ENCODE data around the gene TYMS. TPM values are rescaled to one million over a fixed set of nuclear protein-coding genes. Genes with fewer than 3 reads are reported as not detected.

TYMS gene
- 61.7 TPM for total RNA-seq (ENCODE audit: unreplicated experiment)
- long read RNA-seq, transcript TYMS-203 (7 exons, 1,662 nt), result major isoform, 57 of 59 reads
- long read RNA-seq, partial matches to known transcripts, result 2 of 59 reads
- long read RNA-seq, other reads (novel, unspliced or antisense), result 0 of 59 reads

DNA sequence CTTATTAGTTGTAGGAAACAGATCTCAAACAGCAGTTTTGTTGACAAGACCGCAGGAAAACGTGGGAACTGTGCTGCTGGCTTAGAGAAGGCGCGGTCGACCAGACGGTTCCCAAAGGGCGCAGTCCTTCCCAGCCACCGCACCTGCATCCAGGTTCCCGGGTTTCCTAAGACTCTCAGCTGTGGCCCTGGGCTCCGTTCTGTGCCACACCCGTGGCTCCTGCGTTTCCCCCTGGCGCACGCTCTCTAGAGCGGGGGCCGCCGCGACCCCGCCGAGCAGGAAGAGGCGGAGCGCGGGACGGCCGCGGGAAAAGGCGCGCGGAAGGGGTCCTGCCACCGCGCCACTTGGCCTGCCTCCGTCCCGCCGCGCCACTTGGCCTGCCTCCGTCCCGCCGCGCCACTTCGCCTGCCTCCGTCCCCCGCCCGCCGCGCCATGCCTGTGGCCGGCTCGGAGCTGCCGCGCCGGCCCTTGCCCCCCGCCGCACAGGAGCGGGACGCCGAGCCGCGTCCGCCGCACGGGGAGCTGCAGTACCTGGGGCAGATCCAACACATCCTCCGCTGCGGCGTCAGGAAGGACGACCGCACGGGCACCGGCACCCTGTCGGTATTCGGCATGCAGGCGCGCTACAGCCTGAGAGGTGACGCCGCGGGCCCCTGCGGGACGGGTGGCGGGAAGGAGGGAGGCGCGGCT, at the start of gene TYMS:
TYMS (plus strand) TSS at position 343 of the 690 bp plus-strand sequence; CDS start at position 433, 90 bp downstream.
- Mint-ChIP-seq H3K9me3 (ENCODE audit: unreplicated experiment) (no peaks in the 10 kb centered on the region), H3K27ac (ENCODE audit: unreplicated experiment) (no peak within 1 kb of the TSS), H3K36me3 (ENCODE audit: low read depth, unreplicated experiment) (peaks cover 26% of the 10 kb centered on the region), H3K4me1 (ENCODE audit: unreplicated experiment) (peaks cover 8% of the 10 kb centered on the region), H3K4me3 (ENCODE audit: unreplicated experiment) (peak within 1 kb of the TSS; percentile 93), H3K27me3 (ENCODE audit: unreplicated experiment) (peaks cover 10% of the 10 kb centered on the region)
- TF ChIP-seq, protein P1, sequence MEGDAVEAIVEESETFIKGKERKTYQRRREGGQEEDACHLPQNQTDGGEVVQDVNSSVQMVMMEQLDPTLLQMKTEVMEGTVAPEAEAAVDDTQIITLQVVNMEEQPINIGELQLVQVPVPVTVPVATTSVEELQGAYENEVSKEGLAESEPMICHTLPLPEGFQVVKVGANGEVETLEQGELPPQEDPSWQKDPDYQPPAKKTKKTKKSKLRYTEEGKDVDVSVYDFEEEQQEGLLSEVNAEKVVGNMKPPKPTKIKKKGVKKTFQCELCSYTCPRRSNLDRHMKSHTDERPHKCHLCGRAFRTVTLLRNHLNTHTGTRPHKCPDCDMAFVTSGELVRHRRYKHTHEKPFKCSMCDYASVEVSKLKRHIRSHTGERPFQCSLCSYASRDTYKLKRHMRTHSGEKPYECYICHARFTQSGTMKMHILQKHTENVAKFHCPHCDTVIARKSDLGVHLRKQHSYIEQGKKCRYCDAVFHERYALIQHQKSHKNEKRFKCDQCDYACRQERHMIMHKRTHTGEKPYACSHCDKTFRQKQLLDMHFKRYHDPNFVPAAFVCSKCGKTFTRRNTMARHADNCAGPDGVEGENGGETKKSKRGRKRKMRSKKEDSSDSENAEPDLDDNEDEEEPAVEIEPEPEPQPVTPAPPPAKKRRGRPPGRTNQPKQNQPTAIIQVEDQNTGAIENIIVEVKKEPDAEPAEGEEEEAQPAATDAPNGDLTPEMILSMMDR (IDR thresholded peaks at IDR 0.05; ENCODE audit: unreplicated experiment), result no peak
- DNase-seq (ENCODE audit: low spot score), result peak; percentile 61

- peaks cover 15% of the 10 kb centered on the region for H3K4me1 Mint-ChIP-seq (ENCODE audit: unreplicated experiment)
- peaks cover 1% of the 10 kb centered on the region for H3K27me3 Mint-ChIP-seq (ENCODE audit: unreplicated experiment)
- DNase-seq (ENCODE audit: low spot score), result no peak
- H3K36me3 Mint-ChIP-seq (ENCODE audit: low read depth, unreplicated experiment), result no peaks in the 10 kb centered on the region
- H3K9me3 Mint-ChIP-seq (ENCODE audit: unreplicated experiment), result no peaks in the 10 kb centered on the region
- no peak overlapping the region for H3K27ac Mint-ChIP-seq (ENCODE audit: unreplicated experiment)
- no peak overlapping the region for H3K4me3 Mint-ChIP-seq (ENCODE audit: unreplicated experiment)
- TF ChIP-seq, protein P1 (IDR thresholded peaks at IDR 0.05; ENCODE audit: unreplicated experiment), result no peak
Measured at GRCh38 chr18:607930-608329, 49.5 kb upstream of the TYMS start.

DNA sequence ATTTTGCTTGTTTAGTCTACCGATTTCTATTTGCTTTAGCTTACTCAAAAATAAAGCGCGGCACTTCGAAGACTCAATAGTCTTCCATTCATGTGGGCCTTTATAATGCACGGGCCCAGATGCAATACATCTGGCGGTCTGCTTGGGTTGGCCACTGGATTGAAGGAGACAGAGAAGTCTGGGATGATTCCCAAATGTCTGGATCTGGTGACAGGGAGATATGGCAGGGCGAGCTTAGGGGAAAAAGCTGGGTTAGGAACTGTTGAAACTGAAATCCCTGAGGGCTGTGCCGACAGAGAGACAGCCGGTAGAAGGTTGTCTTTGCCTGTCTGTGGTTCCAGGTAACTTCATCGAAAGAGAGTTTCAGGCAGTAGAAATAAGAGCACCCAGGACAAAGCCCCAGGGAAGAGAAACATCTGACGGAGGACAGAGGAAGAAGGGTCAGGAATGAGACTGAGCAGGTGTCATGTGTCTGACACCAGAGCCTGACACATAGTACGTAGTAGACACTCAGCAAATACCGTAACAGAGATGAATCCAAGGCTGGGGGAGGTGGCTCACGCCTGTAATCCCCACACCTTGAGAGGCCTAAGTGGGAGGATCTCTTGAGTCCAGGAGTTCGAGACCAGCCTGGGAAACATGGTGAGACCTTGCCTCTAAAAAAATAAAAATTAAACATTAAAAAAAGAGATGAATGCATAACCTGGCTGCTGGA, 47.1 kb upstream of the TYMS start:
- DNase-seq (ENCODE audit: low spot score), result no peak
- Mint-ChIP-seq H3K27me3 (ENCODE audit: unreplicated experiment) (peaks cover 1% of the 10 kb centered on the region), H3K9me3 (ENCODE audit: unreplicated experiment) (no peaks in the 10 kb centered on the region), H3K4me3 (ENCODE audit: unreplicated experiment) (no peak overlapping the region), H3K36me3 (ENCODE audit: low read depth, unreplicated experiment) (no peaks in the 10 kb centered on the region), H3K27ac (ENCODE audit: unreplicated experiment) (no peak overlapping the region), H3K4me1 (ENCODE audit: unreplicated experiment) (peaks cover 13% of the 10 kb centered on the region)
- TF ChIP-seq, protein P1 (IDR thresholded peaks at IDR 0.05; ENCODE audit: unreplicated experiment), result no peak

DNA sequence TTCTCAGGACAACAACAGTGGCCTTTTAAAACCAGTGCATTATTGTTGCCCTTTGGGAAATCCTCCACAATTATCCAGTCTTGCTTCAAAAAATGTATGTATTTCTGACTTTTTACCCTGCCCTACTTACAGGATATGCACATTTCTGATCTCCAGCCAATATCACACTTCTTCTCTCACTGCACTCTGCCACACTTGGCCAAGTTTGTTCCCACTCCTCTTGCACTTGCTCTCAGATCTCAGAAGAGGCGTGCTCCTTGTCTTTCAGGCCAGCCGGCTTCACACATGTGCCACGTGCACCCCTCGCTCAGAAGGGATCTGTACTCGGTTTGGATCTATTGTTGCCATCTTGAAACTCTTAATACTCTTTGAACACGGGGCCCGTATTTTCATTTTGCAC, 45.3 kb upstream of the TYMS start:
- H3K36me3 Mint-ChIP-seq (ENCODE audit: low read depth, unreplicated experiment), result no peaks in the 10 kb centered on the region
- H3K4me1 Mint-ChIP-seq (ENCODE audit: unreplicated experiment), result peaks cover 13% of the 10 kb centered on the region
- H3K27ac Mint-ChIP-seq (ENCODE audit: unreplicated experiment), result no peak overlapping the region
- H3K9me3 Mint-ChIP-seq (ENCODE audit: unreplicated experiment), result no peaks in the 10 kb centered on the region
- no peak overlapping the region for H3K4me3 Mint-ChIP-seq (ENCODE audit: unreplicated experiment)
- H3K27me3 Mint-ChIP-seq (ENCODE audit: unreplicated experiment), result peaks cover 1% of the 10 kb centered on the region
- TF ChIP-seq, protein P1 (IDR thresholded peaks at IDR 0.05; ENCODE audit: unreplicated experiment), result no peak
- no peak for DNase-seq (ENCODE audit: low spot score)

- Mint-ChIP-seq H3K9me3 (ENCODE audit: unreplicated experiment) (no peaks in the 10 kb centered on the region), H3K27me3 (ENCODE audit: unreplicated experiment) (peaks cover 1% of the 10 kb centered on the region), H3K4me1 (ENCODE audit: unreplicated experiment) (peaks cover 13% of the 10 kb centered on the region), H3K36me3 (ENCODE audit: low read depth, unreplicated experiment) (no peaks in the 10 kb centered on the region), H3K27ac (ENCODE audit: unreplicated experiment) (no peak overlapping the region), H3K4me3 (ENCODE audit: unreplicated experiment) (no peak overlapping the region)
- TF ChIP-seq, protein P1 (IDR thresholded peaks at IDR 0.05; ENCODE audit: unreplicated experiment), result no peak
- DNase-seq (ENCODE audit: low spot score), result no peak
Measured at GRCh38 chr18:614193-614592, 43.3 kb upstream of the TYMS start.

Data from endothelial cell (in vitro differentiated cells).